ENCODE data around the gene ARID1B.

DNA sequence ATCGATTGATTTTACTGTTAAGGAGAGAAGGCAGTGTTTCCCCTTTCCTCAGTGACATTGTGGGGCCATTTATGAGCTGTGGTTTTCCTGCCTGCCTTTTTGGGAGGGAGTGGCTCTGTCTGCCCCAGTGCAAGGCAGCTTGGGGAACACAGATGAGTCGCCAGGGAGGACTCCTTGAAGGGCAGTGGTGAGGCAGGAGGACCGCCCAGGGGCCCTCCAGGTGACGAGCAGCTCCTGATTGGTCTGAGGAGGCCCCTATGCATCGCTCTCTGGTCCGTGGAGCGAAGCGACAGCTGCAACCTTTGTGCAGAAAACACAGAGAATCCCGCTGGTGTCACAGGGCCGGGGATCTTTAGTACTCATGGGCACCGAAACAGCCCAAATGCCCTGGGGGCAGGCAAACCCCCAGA lies 445.8 kb downstream of the ARID1B start:
- TF ChIP-seq, protein P1, sequence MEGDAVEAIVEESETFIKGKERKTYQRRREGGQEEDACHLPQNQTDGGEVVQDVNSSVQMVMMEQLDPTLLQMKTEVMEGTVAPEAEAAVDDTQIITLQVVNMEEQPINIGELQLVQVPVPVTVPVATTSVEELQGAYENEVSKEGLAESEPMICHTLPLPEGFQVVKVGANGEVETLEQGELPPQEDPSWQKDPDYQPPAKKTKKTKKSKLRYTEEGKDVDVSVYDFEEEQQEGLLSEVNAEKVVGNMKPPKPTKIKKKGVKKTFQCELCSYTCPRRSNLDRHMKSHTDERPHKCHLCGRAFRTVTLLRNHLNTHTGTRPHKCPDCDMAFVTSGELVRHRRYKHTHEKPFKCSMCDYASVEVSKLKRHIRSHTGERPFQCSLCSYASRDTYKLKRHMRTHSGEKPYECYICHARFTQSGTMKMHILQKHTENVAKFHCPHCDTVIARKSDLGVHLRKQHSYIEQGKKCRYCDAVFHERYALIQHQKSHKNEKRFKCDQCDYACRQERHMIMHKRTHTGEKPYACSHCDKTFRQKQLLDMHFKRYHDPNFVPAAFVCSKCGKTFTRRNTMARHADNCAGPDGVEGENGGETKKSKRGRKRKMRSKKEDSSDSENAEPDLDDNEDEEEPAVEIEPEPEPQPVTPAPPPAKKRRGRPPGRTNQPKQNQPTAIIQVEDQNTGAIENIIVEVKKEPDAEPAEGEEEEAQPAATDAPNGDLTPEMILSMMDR (IDR thresholded peaks at IDR 0.05 in 8 of 11, conservative IDR thresholded peaks at IDR 0.05 in 3 of 11), result no peak
- TF ChIP-seq POLR2A (IDR thresholded peaks at IDR 0.05), result no peak
